OCI-LY3 (cell line): ENCODE data around the gene GRAMD4.
A peak's percentile ranks its signal among the peaks of the same experiment; 100 is the strongest.

Experiments
- H2AFZ ChIP-seq: fragments of 200-600, 300-600 bp; shearing (Covaris generic); 2 replicates; pipeline ENCODE4 v1.6.0; 2014; ENCODE audit warnings: antibody characterized with exemption, low read depth, low read length
- H3K27ac ChIP-seq: fragments of 200-600, 300-600 bp; sonication (generic); 2 replicates; pipeline ENCODE4 v1.5.1; 2014; ENCODE audit warnings: mild to moderate bottlenecking, low read length, moderate library complexity, mixed read lengths
- H3K27me3 ChIP-seq: fragments of 200-600, 300-600 bp; sonication (generic); 2 replicates; pipeline ENCODE4 v1.6.1; 2014; ENCODE audit warnings: low read depth, low read length, mixed read lengths
- H3K36me3 ChIP-seq: fragments of 200-600, 300-600 bp; sonication (generic); replicated peaks from 2 replicates; pipeline ENCODE3; 2014; ENCODE audit warnings: low read depth, low read length, mixed read lengths
- H3K4me1 ChIP-seq: fragments of 300-600, 200-600 bp; sonication (generic); 2 replicates; pipeline ENCODE4 v1.6.1; 2014; ENCODE audit warnings: low read length, mixed read lengths
- H3K4me2 ChIP-seq: fragments of 200-600, 300-600 bp; sonication (generic); 2 replicates; pipeline ENCODE4 v1.6.1; 2014; ENCODE audit warnings: low read length, mixed read lengths
- H3K4me3 ChIP-seq: fragments of 300-600, 200-600 bp; sonication (generic); 2 replicates; pipeline ENCODE4 v1.5.1; 2014; ENCODE audit warnings: antibody characterized with exemption, mild to moderate bottlenecking, low read length, moderate library complexity
- H3K79me2 ChIP-seq: fragments of 300-600, 200-600 bp; shearing (Covaris generic); 2 replicates; pipeline ENCODE4 v1.6.1; 2014; ENCODE audit warnings: mild to moderate bottlenecking, low read length, mixed read lengths
- H3K9ac ChIP-seq: fragments of 300-600, 200-600 bp; shearing (Covaris generic); 2 replicates; pipeline ENCODE4 v1.6.0; 2014; ENCODE audit warnings: mild to moderate bottlenecking, low read length, moderate library complexity
- H3K9me3 ChIP-seq: fragments of 200-600, 300-600 bp; shearing (Covaris generic); 2 replicates; pipeline ENCODE4 v1.6.1; 2014; ENCODE audit warnings: low read length, mixed read lengths; ENCODE audit not compliant: insufficient read depth
- H4K20me1 ChIP-seq: fragments of 200-600, 300-600 bp; sonication (generic); 2 replicates; pipeline ENCODE4 v1.6.1; 2016; ENCODE audit warnings: low read length, mixed read lengths; ENCODE audit not compliant: insufficient read depth
- EZH2phosphoT487 ChIP-seq: fragments of 200-600 bp; shearing (Covaris generic); IDR thresholded peaks from 2 replicates; pipeline ENCODE4 v1.6.1; 2018; ENCODE audit warnings: antibody characterized with exemption, mixed run types, low read depth
- TF ChIP-seq, protein P1 (sequence below): fragments of 200-600, 300-600 bp; sonication (generic); IDR thresholded peaks from 2 replicates; pipeline ENCODE4 v1.5.1; 2014; ENCODE audit warnings: antibody characterized with exemption, low read length, low read depth

GRAMD4 gene

DNA sequence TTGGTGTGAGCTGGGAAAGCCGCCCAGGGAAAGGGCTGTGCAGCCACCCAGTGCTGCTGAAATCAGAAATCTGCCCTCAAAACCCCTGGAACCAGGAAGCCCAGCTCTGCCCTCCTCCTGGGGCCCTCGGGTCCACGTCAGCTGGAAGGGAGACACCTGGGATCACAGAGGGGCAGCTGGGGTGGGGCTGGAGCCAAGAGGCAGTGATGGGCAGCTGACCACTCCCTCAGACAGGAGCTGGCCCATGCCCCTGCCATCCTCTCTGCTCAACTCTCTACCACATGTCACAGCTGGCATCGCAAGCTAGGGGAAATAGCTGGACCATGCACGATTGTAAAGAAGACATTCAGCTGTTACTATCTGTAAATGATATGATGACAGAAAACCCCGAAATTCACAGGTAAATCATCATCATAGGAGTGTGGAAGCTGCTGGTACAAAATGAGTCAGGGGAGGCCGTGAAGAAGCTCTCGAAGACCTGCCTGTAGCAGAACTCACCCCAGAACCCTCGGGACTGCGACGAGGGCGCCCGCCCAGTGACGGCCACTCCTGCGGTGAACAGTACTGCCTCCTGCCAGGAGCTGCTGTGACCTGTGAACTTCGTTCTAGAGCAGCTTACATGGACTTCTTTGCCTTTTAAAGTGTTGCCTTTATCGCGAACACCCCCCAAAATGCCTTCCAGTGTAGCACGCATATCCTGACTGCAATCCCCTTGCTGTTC is 62.0 kb downstream of the GRAMD4 start:
- Histone ChIP-seq H3K36me3 (peaks cover 30% of the 10 kb centered on the region), H3K79me2 (no peaks in the 10 kb centered on the region), H3K9ac (no peak overlapping the region), H3K27me3 (no peaks in the 10 kb centered on the region), H3K4me3 (no peak overlapping the region), H3K4me2 (no peak overlapping the region), H2AFZ (no peak overlapping the region), H4K20me1 (peaks cover 5% of the 10 kb centered on the region; the same call in 1 of the 2 replicates), H3K9me3 (no peaks in the 10 kb centered on the region), H3K4me1 (peaks cover 51% of the 10 kb centered on the region), H3K27ac (no peak overlapping the region)
- TF ChIP-seq, protein P1, sequence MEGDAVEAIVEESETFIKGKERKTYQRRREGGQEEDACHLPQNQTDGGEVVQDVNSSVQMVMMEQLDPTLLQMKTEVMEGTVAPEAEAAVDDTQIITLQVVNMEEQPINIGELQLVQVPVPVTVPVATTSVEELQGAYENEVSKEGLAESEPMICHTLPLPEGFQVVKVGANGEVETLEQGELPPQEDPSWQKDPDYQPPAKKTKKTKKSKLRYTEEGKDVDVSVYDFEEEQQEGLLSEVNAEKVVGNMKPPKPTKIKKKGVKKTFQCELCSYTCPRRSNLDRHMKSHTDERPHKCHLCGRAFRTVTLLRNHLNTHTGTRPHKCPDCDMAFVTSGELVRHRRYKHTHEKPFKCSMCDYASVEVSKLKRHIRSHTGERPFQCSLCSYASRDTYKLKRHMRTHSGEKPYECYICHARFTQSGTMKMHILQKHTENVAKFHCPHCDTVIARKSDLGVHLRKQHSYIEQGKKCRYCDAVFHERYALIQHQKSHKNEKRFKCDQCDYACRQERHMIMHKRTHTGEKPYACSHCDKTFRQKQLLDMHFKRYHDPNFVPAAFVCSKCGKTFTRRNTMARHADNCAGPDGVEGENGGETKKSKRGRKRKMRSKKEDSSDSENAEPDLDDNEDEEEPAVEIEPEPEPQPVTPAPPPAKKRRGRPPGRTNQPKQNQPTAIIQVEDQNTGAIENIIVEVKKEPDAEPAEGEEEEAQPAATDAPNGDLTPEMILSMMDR: no peak
- TF ChIP-seq EZH2phosphoT487: no peak

DNA sequence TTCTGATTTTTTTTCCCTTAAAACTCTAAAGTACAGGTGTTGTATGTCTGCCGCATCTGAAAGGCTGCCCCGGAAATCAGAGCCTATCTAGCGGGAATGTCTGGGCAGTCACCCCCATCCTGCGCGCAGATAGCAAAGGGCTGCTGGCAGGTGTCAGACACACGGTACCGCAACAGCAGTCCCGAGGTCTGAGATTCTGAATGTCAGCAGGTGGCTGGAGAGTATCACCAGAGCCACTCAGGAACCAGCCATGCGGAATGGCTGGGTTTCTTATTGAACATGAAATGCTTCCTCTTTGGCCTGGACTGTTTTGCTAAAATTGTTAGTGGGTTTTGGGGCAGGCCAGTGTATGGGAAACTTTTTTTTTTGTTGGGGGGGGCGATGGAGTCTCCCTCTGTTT is 64.5 kb downstream of the GRAMD4 start:
- Histone ChIP-seq H3K27ac (peak overlapping the region; percentile 69), H3K4me1 (peaks cover 51% of the 10 kb centered on the region), H3K9me3 (no peaks in the 10 kb centered on the region), H3K4me2 (peak overlapping the region; percentile 56), H3K4me3 (peak overlapping the region; percentile 31; the same call in 1 of the 2 replicates), H4K20me1 (peaks cover 5% of the 10 kb centered on the region; the same call in 1 of the 2 replicates), H3K27me3 (no peaks in the 10 kb centered on the region), H3K36me3 (peaks cover 42% of the 10 kb centered on the region), H3K79me2 (no peaks in the 10 kb centered on the region), H2AFZ (no peak overlapping the region), H3K9ac (peak overlapping the region; percentile 8; the same call in 1 of the 2 replicates)
- TF ChIP-seq, protein P1: no peak
- no peak for TF ChIP-seq EZH2phosphoT487

DNA sequence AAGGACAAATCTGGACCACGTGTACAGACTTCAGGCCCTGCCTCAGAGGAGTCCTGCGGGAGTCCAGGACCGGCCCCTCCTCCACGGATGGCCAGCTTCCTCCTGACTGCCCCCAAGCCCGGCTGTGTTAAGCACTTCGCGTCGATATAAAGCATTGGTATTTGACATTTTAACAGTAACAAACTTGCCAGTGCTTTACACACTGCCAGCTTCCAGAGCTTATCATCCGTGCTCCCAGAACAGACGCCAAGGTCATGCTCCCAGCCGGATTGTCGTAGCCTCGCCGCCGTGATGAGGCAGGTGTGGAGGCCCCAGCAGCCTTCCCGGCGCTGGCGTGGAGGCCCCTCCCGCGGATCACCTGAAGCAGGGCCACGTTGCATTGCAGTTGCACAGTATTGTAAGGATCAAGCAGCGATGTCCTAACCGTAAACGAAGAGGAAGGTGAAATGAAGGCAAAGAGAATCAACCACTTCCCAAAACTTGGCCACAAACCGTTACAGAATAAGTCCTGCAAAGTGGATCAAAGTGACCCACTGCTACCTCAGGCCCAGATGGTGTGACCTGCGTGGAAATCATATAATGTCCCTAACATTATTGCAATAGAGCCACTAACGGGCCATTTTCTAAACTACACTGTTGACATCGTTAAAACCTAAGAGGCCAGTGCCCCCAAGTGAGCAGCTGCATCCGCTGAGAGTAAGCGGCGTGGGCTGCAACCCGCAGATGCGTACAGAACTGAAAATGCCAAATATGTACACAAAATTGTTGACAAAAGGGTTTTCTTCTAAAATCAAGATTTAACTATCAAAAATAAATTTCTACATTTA is 66.2 kb downstream of the GRAMD4 start:
- peaks cover 45% of the 10 kb centered on the region for H3K4me1 ChIP-seq
- H3K9me3 ChIP-seq: no peaks in the 10 kb centered on the region
- H3K4me3 ChIP-seq: no peak overlapping the region
- H3K4me2 ChIP-seq: no peak overlapping the region
- H3K27me3 ChIP-seq: no peaks in the 10 kb centered on the region
- no peak for TF ChIP-seq EZH2phosphoT487
- TF ChIP-seq, protein P1: 0 out of 2 replicates have a peak, but pooled peaks have one; percentile 5
- H2AFZ ChIP-seq: no peak overlapping the region
- H4K20me1 ChIP-seq: peaks cover 5% of the 10 kb centered on the region; the same call in 1 of the 2 replicates
- H3K9ac ChIP-seq: no peak overlapping the region
- H3K36me3 ChIP-seq: peaks cover 55% of the 10 kb centered on the region
- H3K79me2 ChIP-seq: no peaks in the 10 kb centered on the region
- no peak overlapping the region for H3K27ac ChIP-seq

DNA sequence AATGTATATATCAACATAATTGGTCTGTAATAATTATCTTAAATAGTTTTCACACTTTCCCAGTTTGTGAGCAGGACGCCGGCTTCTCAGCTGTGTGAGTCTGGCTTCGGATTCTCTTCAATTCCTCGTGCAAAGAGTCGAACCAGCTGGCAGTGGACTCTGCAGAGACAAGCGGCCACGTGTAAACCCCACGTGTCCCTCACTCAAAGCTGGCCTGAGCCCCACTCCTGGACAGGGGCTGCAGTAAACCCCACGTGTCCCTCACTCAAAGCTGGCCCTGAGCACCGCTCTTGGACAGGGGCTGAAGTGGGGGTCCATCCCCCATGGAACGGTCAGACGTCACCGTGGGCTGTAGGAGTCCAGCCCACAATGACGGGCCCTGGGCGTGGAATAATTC is 66.9 kb downstream of the GRAMD4 start:
- Histone ChIP-seq H3K27ac (no peak overlapping the region), H3K4me1 (peaks cover 40% of the 10 kb centered on the region), H3K9me3 (no peaks in the 10 kb centered on the region), H3K4me3 (no peak overlapping the region), H2AFZ (no peak overlapping the region), H4K20me1 (peaks cover 5% of the 10 kb centered on the region; the same call in 1 of the 2 replicates), H3K79me2 (no peaks in the 10 kb centered on the region), H3K4me2 (no peak overlapping the region), H3K36me3 (peaks cover 60% of the 10 kb centered on the region), H3K9ac (no peak overlapping the region), H3K27me3 (no peaks in the 10 kb centered on the region)
- no peak for TF ChIP-seq EZH2phosphoT487
- TF ChIP-seq, protein P1: no peak
